Measurements from ENCODE around the gene ZER1. TPM values are rescaled to one million over a fixed set of nuclear protein-coding genes. Genes with fewer than 3 reads are reported as not detected.

ZER1 gene
- total RNA-seq, 1 donor from 2014 or later: 32.9 TPM

GRCh38 chr9:128742401-128742800 is 29.3 kb downstream of the ZER1 start:
- no peak for DNase-seq (ENCODE audit: low spot score)

- no peak for DNase-seq (ENCODE audit: low spot score)
Observed at GRCh38 chr9:128735373-128735772, 36.4 kb downstream of the ZER1 start.

GRCh38 chr9:128733256-128733655 is 38.5 kb downstream of the ZER1 start:
- DNase-seq (ENCODE audit: low spot score): no peak

- DNase-seq (ENCODE audit: low spot score): no peak
Observed at GRCh38 chr9:128732576-128732975, 39.2 kb downstream of the ZER1 start.

- no peak for DNase-seq (ENCODE audit: low spot score)
Observed at GRCh38 chr9:128731691-128732090, 40.0 kb downstream of the ZER1 start.

GRCh38 chr9:128731093-128731492 is 40.6 kb downstream of the ZER1 start:
- no peak for DNase-seq (ENCODE audit: low spot score)

- no peak for DNase-seq (ENCODE audit: low spot score)
Observed at GRCh38 chr9:128729766-128730517, 41.8 kb downstream of the ZER1 start.

GRCh38 chr9:128729302-128729701 is 42.4 kb downstream of the ZER1 start:
- DNase-seq (ENCODE audit: low spot score): no peak

GRCh38 chr9:128728298-128728697 is 43.4 kb downstream of the ZER1 start:
- no peak for DNase-seq (ENCODE audit: low spot score)

GRCh38 chr9:128727640-128728248 is 44.0 kb downstream of the ZER1 start:
- no peak for DNase-seq (ENCODE audit: low spot score)

- no peak for DNase-seq (ENCODE audit: low spot score)
Observed at GRCh38 chr9:128724744-128725211, 46.9 kb downstream of the ZER1 start.

- peak; percentile 98 for DNase-seq (ENCODE audit: low spot score)
Observed at GRCh38 chr9:128723866-128724743, 47.6 kb downstream of the ZER1 start, which contains the start of gene ZDHHC12. TSS of gene ZDHHC12 (minus strand) at chr9:128724127. CDS start at chr9:128724093, 34 bp downstream.

- DNase-seq (ENCODE audit: low spot score): no peak
Observed at GRCh38 chr9:128723352-128723865, 48.3 kb downstream of the ZER1 start.

- no peak for DNase-seq (ENCODE audit: low spot score)
Observed at GRCh38 chr9:128722380-128723351, 49.1 kb downstream of the ZER1 start.

- DNase-seq (ENCODE audit: low spot score): no peak
Observed at GRCh38 chr9:128721487-128722010, 50.2 kb downstream of the ZER1 start.

- no peak for DNase-seq (ENCODE audit: low spot score)
Observed at GRCh38 chr9:128720841-128721486, 50.8 kb downstream of the ZER1 start.

- no peak for DNase-seq (ENCODE audit: low spot score)
Observed at GRCh38 chr9:128719919-128720605, 51.7 kb downstream of the ZER1 start.

- DNase-seq (ENCODE audit: low spot score): no peak
Observed at GRCh38 chr9:128718475-128718874, 53.3 kb downstream of the ZER1 start.

- DNase-seq (ENCODE audit: low spot score): no peak
Observed at GRCh38 chr9:128718047-128718446, 53.7 kb downstream of the ZER1 start.

Data from mesenteric fat pad (tissue), 1 donor.